Umbilical cord (tissue), 1 donor: ENCODE measurements around the gene UPK3BL1. TPM values are rescaled to one million over a fixed set of nuclear protein-coding genes. Genes with fewer than 3 reads are reported as not detected.

Experiments
- total RNA-seq: library from RNA; depleted of rRNA; stranded (reverse); fragments of >200 nt; gene quantifications from one replicate; pipeline ENCODE4 v1.2.3, GENCODE V29; 2014; ENCODE audit warnings: low replicate concordance; ENCODE audit not compliant: insufficient read depth

UPK3BL1 gene
- total RNA-seq, 1 donor from 2014 or later = 142 TPM

Other genes starting within 250 kb of the UPK3BL1 start
- gene PRKRIP1, start 246.4 kb downstream of the UPK3BL1 start, total RNA-seq = 21.2 TPM
- 3.6 TPM for gene ORAI2, start 209.2 kb downstream of the UPK3BL1 start, total RNA-seq
- 32.0 TPM for gene ALKBH4, start 177.9 kb downstream of the UPK3BL1 start, total RNA-seq
- 14.0 TPM for gene LRWD1, start 177.8 kb downstream of the UPK3BL1 start, total RNA-seq
- gene POLR2J, start 163.9 kb downstream of the UPK3BL1 start, total RNA-seq = 5.5 TPM
- gene RASA4B, start 125.0 kb downstream of the UPK3BL1 start, total RNA-seq = 1.4 TPM
- 21.9 TPM for gene UPK3BL2, start 99.1 kb downstream of the UPK3BL1 start, total RNA-seq
- gene SPDYE2, start 91.6 kb downstream of the UPK3BL1 start, total RNA-seq = 2.6 TPM
- 27.0 TPM for gene POLR2J3, start 70.2 kb downstream of the UPK3BL1 start, total RNA-seq
- gene RASA4, start 26.0 kb downstream of the UPK3BL1 start, total RNA-seq = 9.9 TPM
- 2.6 TPM for gene SPDYE2B, start 7.5 kb upstream of the UPK3BL1 start, total RNA-seq
- gene POLR2J2, start 28.9 kb upstream of the UPK3BL1 start, total RNA-seq = 6.0 TPM
- gene FAM185A, start 106.2 kb upstream of the UPK3BL1 start, total RNA-seq = 39.5 TPM